Measurements from ENCODE around the gene NIPAL1.
"Not testable (repeated sequence)": the region's sequence is repeated elsewhere in the genome, so short reads cannot be mapped to it uniquely, and the experiment has no call there.

Gene NIPAL1

DNA sequence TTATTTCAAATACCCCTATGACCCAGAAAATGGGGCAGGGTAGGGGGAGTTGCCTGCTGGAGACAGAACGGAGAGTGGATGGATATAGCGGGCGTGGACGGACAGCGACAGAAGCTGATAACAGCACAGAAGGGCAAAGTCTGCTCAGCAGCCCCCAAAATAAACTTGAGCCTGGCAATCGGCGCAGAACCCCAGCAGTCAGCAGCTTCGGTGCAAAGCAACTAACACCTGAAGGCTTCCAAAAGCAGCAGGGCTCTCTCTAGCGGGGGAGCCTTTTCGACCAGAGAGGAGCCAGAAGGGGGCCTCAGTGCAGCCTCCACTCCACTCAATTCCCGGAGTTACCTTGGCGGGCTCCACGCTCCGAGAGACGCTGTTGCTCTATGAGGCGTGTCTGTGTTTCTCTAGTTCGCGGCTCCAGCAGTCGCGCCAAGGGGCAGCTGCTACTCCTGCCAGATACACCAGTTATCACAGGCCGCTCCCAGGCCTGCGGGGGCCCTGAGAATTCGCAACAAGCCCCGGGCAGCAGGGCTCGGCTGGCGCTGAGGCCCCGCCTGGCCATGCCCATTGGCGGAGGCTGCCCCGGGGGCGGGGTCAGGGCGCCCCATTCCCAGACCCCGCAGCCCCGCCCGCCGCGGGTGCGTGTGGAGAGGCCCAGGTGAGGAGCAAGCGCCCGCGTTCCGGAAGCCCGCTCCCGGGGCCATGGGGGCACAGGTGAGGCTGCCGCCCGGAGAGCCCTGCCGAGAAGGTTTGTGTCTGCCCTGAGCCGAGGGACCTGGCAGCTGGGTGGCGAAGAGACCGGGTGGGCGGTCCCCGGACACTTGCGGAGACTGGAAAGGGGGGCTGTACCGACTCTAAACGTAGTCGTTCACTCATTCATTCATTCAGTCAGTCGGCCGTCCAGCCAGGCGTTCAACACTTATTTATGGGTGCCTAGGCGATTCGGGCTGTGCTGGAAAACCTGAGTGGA, at the start of gene NIPAL1, which contains the start of gene CNGA1:
Gene NIPAL1, plus strand, starts transcription at position 632 of the 967 bp plus-strand sequence. Its CDS starts 68 bp downstream, at position 700.
Gene CNGA1, minus strand, starts transcription at position 541 of the 967 bp plus-strand sequence. CDS start 63,992 bp downstream, outside the sequence.
- DNase-seq = peak; percentile 56

GRCh38 chr4:47968847-47969246, 47.7 kb upstream of the NIPAL1 start:
- DNase-seq = no peak

GRCh38 chr4:47972181-47972580, 44.4 kb upstream of the NIPAL1 start:
- DNase-seq = no peak

DNA sequence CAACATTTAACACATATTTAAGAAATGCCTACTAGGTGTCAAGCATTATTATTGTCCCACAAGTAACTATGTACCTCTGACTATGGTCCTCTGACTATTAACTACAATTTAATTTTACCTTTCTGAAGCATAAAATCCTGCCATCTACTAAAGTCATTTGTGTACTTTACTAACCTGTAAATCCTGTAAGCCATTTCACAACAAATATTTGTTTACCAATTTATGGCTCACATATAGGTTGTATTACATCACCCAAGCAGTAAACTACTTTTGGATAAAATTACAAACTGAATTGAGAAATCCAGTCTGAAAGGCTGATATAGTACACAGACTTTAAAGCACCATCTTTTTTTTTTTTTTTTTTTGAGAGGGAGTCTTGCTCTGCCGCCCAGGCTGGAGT, 43.9 kb upstream of the NIPAL1 start:
- DNase-seq = no peak

GRCh38 chr4:47974566-47974965, 42.0 kb upstream of the NIPAL1 start:
- no peak for DNase-seq

DNA sequence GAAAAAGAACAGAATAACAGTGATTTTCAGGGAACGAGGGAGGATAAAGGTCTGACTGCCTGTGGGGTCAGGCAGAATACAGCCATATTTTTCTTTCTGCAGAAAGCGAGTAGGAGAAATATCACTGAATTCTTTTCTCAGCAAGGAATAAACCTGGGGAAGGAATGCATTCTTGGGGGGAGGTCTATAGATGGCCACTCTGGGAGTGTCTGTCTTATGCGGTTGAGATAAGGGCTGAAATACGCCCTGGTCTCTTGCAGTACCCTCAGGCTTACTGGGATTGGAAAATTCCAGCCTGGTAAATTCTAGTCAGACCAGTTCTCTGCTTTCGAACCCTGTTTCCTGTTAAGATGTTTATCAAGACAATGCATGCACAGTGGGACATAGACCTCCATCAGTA, 26.4 kb upstream of the NIPAL1 start:
- DNase-seq = no peak

DNA sequence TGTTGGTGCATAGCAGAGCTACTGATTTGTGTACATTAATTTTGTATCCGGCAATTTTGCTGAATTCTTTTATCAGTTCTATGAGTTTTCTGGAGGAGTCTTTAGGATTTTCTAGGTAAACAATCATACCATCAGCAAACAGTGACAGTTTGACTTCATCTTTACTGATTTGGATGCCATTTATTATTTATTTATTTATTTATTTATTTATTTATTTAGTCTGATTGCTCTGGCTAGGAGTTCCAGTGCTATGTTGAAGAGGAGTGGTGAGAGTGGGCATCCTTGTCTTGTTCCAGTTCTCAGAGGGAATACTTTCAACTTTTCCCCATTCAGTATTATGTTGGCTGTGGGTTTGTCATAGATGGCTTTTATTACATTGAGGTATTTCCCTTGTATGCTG, 24.1 kb upstream of the NIPAL1 start:
- not testable (repeated sequence) for DNase-seq

DNA sequence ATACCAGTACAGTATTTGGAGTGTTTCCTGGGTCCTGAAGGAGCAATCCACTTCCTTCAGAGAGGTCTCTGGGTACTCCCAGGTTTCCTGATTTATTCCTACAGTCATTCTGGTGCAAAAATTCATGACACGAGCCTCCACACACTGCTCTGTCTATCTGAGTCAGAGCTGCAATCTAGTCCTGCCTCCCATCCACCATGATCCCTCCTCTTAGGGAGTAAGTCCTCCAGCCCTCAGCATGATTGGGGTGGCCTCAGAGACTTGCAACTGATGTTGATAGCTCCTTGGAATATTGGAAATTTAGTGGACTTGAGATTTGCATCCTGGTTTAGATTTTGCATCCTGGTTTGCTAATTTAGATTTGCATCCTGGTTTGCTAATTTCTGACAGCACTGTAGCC, 20.6 kb upstream of the NIPAL1 start:
- no peak for DNase-seq

DNA sequence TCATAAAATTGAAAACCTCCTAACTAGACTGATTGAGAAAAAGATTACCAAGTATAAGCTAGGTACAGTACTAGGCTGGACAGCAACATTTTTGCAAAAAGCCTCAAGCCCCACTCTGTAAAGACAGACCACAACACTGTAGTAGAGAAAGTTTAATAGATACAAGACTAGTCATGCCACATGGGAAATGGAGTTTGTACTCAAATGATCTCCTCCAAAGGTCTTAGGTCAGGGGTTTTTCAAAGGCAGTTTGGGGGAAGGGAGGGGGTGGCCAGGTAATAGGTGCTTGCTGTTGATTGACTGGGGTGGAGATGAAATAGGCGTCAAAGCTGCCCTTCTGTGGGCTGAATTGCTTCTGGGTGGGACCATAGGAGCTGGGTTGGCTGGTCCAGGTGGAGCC, 14.3 kb upstream of the NIPAL1 start:
- no peak for DNase-seq

DNA sequence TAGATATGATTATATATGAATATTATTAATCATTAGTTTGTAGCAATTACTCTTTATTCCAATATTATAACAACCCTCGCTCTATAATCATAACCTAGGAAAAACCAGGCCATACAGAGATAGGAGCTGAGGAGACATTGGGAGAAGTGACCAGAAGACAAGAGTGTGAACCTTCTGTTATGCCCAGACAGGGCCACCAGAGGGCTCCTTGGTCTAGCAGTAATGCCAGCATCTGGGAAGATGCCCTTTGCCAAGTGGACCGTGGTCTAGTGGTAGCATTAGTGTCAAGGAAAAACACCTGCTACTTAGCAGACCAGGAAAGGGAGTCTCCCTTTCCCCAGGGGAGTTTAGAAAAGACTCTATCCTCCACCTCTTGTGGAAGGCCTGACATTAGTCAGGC, 13.0 kb upstream of the NIPAL1 start:
- not testable (repeated sequence) for DNase-seq

GRCh38 chr4:48005781-48006180, 10.8 kb upstream of the NIPAL1 start:
- DNase-seq = no peak

- no peak for DNase-seq
Observed at GRCh38 chr4:48008021-48008596, 8.5 kb upstream of the NIPAL1 start.

GRCh38 chr4:48010906-48011305, 5.7 kb upstream of the NIPAL1 start:
- DNase-seq = not testable (repeated sequence)

- DNase-seq = no peak
Observed at GRCh38 chr4:48011722-48012121, 4.8 kb upstream of the NIPAL1 start.

DNA sequence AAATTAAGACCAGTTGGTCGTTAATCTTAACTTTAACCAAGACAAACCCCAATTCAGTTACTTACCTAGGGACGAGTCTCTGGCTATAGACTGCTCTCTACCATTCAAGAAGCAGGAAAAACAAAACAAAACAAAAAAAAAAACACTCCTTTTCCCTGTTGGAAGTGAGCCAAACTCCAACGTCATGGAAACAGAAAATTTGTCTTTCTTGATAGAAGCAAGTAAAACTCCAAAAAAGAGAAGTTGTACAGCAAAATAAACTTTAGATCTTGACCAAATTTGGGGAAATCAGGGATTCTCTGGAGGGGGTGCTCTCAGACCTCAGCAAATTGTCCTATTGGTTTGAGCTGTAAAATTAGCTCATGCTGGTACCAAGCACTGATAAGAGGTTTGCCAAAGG, 3.7 kb upstream of the NIPAL1 start:
- DNase-seq = no peak

DNA sequence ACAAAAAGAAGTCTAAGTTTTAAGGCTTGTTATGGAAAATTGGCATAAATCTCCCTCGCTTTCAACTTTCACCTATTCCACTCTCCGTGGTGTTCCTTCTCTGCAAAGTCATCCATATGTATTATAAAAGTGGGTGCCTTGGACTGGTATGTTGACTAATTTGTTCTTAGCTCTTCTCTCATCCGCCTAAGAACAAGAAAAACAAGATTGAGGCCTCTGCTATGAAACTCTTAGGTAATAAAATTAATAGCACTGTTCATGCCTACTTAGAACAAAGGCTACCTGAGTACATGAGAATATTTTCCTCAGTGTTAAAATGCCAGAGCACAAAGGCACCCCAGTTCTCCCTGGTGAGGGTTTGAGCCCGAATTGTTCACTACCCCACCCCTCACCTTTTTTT, 1.4 kb upstream of the NIPAL1 start:
- DNase-seq = no peak

DNA sequence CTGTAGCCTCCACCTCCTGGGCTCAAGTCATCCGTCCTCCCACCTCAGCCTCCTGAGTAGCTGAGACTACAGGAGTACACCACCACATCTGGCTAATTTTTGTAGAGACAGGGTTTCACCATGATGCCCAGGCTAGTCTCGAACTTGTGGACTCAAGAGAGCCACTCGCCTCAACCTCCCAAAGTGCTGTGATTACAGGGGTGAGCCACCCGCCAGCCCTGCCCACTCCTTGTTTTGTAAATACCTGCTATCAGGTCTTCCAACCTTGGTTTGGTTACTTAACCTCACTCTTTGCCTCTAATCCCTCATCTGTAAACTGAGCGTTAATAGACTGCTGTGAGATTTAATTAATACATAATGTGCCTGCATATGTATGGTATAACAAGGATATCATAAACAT, 894 bp upstream of the NIPAL1 start:
- no peak for DNase-seq

- no peak for DNase-seq
Observed at GRCh38 chr4:48017108-48017571, 568 bp downstream of the NIPAL1 start.

GRCh38 chr4:48018112-48018511, 1.5 kb downstream of the NIPAL1 start:
- no peak for DNase-seq

- no peak for DNase-seq
Observed at GRCh38 chr4:48021100-48021499, 4.5 kb downstream of the NIPAL1 start.

DNA sequence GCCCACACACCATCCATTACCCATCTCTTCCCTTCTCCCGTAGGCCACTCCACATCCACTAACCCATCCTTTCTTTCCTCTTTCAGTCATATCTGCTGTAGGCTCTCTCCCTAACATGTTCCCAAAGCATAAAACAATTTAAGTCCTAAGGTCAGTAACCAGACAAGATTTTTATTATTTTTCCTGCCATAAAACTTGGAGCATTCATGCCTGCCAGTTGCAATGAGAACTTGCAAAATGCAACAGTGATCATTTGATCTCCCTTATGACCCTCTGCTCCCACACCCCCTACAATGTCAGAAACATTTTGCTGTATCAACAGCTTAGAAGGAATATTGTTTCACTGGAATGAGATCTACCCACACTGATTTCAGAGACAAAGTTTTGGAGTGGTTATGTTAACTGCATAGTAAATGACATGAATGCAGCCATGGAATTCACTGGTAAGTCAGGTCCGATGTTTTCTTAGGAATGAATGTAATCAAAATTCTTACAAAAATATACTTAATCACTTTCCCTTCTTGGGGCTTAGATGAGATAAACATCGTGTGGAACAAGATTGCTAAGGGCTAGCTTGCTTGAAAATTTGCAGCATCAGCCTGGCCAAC, 5.7 kb downstream of the NIPAL1 start:
- no peak for DNase-seq

DNA sequence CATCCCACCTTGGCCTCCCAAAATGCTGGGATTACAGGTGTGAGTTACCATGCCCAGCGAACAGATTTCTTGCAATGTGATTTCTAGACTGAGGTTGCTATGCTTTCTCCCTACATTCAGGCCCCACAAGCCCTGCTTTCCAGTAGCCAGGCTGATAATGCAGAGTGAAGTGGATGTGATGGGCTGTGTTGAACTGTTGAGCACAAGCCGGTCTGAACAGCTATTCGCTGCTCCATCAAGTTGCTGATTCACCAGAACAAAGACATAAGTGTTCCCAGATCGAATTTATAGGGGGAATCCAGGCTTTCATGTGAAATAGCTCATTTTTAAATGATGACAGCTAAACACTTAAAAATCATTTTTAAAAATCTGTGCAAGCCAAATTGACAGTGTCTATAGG, 8.0 kb downstream of the NIPAL1 start:
- no peak for DNase-seq

- DNase-seq = no peak
Observed at GRCh38 chr4:48025005-48025404, 8.4 kb downstream of the NIPAL1 start.

- no peak for DNase-seq
Observed at GRCh38 chr4:48027653-48028052, 11.1 kb downstream of the NIPAL1 start.

Data from activated CD4-positive, alpha-beta T cell treated with anti-CD3 and anti-CD28 coated beads for 1 hour (primary cell).